Osteocyte (in vitro differentiated cells): ENCODE data around the gene USB1. TPM values are rescaled to one million over a fixed set of nuclear protein-coding genes. Genes with fewer than 3 reads are reported as not detected.

Experiments
- DNase-seq: peaks from one replicate; pipeline ENCODE4 v3.0.0; 2021; ENCODE audit warnings: mixed read lengths; ENCODE audit not compliant: unreplicated experiment; ENCODE audit errors: extremely low spot score
- H3K27ac Mint-ChIP-seq: one replicate; pipeline ENCODE4 v1.8.0; 2021; ENCODE audit warnings: mild to moderate bottlenecking, mixed read lengths; ENCODE audit not compliant: unreplicated experiment
- H3K27me3 Mint-ChIP-seq: one replicate; pipeline ENCODE4 v1.8.0; 2021; ENCODE audit warnings: mixed read lengths; ENCODE audit not compliant: unreplicated experiment
- H3K36me3 Mint-ChIP-seq: one replicate; pipeline ENCODE4 v1.8.0; 2021; ENCODE audit warnings: mixed read lengths; ENCODE audit not compliant: unreplicated experiment
- H3K4me1 Mint-ChIP-seq: one replicate; pipeline ENCODE4 v1.8.0; 2021; ENCODE audit warnings: mixed read lengths; ENCODE audit not compliant: unreplicated experiment
- H3K4me3 Mint-ChIP-seq: one replicate; pipeline ENCODE4 v1.8.0; 2021; ENCODE audit warnings: mild to moderate bottlenecking, moderate library complexity, mixed read lengths; ENCODE audit not compliant: unreplicated experiment
- H3K9me3 Mint-ChIP-seq: one replicate; pipeline ENCODE4 v1.8.0; 2021; ENCODE audit warnings: mixed read lengths; ENCODE audit not compliant: unreplicated experiment
- CTCF ChIP-seq: fragments of 200-600 bp; sonication (generic); IDR thresholded peaks from 2 replicates; pipeline ENCODE4 v1.5.0; 2021; ENCODE audit warnings: antibody characterized with exemption, mild to moderate bottlenecking, moderate library complexity
- total RNA-seq: library from RNA; stranded (reverse); gene quantifications from 2 replicates; pipeline ENCODE4 v1.2.1, GENCODE V29; 2021

Gene USB1
- total RNA-seq, 1 donor from 2014 or later = 45.5 TPM

GRCh38 chr16:57987441-57988177, 13.6 kb upstream of the USB1 start:
- no peak overlapping the region for H3K4me3 Mint-ChIP-seq

GRCh38 chr16:57988929-57989328, 12.3 kb upstream of the USB1 start:
- Mint-ChIP-seq H3K4me3 (no peak overlapping the region), H3K27me3 (peaks cover 19% of the 10 kb centered on the region), H3K36me3 (no peaks in the 10 kb centered on the region), H3K9me3 (no peaks in the 10 kb centered on the region), H3K4me1 (peaks cover 4% of the 10 kb centered on the region), H3K27ac (no peak overlapping the region)
- no peak for DNase-seq
- TF ChIP-seq CTCF = no peak

More at GRCh38 chr16:57987441-57988177, 13.6 kb upstream of the USB1 start:
- Mint-ChIP-seq H3K4me1 (peaks cover 4% of the 10 kb centered on the region), H3K27ac (no peak overlapping the region), H3K9me3 (no peaks in the 10 kb centered on the region), H3K36me3 (no peaks in the 10 kb centered on the region), H3K27me3 (peaks cover 20% of the 10 kb centered on the region)
- no peak for DNase-seq
- no peak for TF ChIP-seq CTCF

GRCh38 chr16:57991551-57992059, 9.6 kb upstream of the USB1 start:
- no peak for TF ChIP-seq CTCF
- no peaks in the 10 kb centered on the region for H3K9me3 Mint-ChIP-seq
- H3K27ac Mint-ChIP-seq = no peak overlapping the region
- no peak overlapping the region for H3K4me3 Mint-ChIP-seq
- H3K27me3 Mint-ChIP-seq = peaks cover 4% of the 10 kb centered on the region
- DNase-seq = no peak
- H3K4me1 Mint-ChIP-seq = peaks cover 2% of the 10 kb centered on the region
- H3K36me3 Mint-ChIP-seq = peaks cover 4% of the 10 kb centered on the region

DNA sequence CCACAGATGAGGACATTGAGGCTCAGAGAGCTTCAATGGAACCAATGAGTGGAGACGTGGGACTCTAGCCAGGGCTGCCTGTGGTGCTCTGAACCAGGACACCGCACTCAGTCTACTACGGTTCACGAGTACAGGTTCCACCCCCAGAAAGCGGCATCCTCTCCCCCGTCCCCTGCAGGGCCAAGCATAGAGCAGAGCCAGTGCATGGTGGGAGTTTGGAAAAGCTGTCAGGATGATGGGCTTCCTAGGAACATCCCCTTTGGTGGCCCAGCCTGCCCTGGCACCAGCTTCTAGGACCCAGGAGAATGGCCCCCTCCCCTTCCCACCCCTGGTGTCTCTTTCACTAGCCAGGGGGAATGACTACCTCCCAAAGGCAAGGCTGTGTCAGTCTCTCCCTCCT, 9.1 kb upstream of the USB1 start:
- H3K4me1 Mint-ChIP-seq = peaks cover 2% of the 10 kb centered on the region
- H3K27ac Mint-ChIP-seq = no peak overlapping the region
- no peak for TF ChIP-seq CTCF
- H3K4me3 Mint-ChIP-seq = no peak overlapping the region
- no peaks in the 10 kb centered on the region for H3K9me3 Mint-ChIP-seq
- no peak for DNase-seq
- no peaks in the 10 kb centered on the region for H3K27me3 Mint-ChIP-seq
- peaks cover 5% of the 10 kb centered on the region for H3K36me3 Mint-ChIP-seq

GRCh38 chr16:57993438-57993837, 7.8 kb upstream of the USB1 start:
- no peak for DNase-seq

More at GRCh38 chr16:57993438-57993837, 7.8 kb upstream of the USB1 start:
- no peak overlapping the region for H3K4me3 Mint-ChIP-seq
- H3K9me3 Mint-ChIP-seq = no peaks in the 10 kb centered on the region
- no peak for TF ChIP-seq CTCF
- peaks cover 2% of the 10 kb centered on the region for H3K4me1 Mint-ChIP-seq
- peaks cover 7% of the 10 kb centered on the region for H3K36me3 Mint-ChIP-seq
- H3K27ac Mint-ChIP-seq = no peak overlapping the region
- H3K27me3 Mint-ChIP-seq = no peaks in the 10 kb centered on the region
